HuH-7.5 (cell line): ENCODE measurements around the gene TMEM61.

Experiments
- DNase-seq: peaks from one replicate; pipeline ENCODE4 v3.0.0; 2011; ENCODE audit warnings: low spot score

Gene TMEM61

GRCh38 chr1:54986025-54986424 is 5.6 kb downstream of the TMEM61 start:
- DNase-seq: no peak

DNA sequence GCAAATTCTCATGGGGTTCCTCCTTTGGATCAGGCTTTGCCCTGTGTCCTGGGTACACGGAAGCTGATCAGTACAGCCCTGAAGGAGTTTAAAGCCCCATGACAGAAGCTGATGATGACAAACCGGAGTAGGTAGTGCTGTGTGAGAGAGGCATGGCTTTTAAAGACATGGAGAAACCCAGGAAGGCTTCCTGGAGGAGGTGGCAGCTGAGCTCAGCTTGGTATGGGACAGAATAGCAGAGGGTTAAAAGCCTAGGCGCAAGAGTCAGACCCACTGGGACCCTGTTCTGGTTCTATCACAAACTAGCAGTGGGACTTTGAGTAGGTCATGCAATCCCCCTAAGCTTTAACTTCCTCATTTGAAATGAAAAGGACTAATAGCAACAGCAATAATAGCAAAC is 6.1 kb downstream of the TMEM61 start:
- no peak for DNase-seq

GRCh38 chr1:54987427-54987826 is 7.0 kb downstream of the TMEM61 start:
- no peak for DNase-seq

DNA sequence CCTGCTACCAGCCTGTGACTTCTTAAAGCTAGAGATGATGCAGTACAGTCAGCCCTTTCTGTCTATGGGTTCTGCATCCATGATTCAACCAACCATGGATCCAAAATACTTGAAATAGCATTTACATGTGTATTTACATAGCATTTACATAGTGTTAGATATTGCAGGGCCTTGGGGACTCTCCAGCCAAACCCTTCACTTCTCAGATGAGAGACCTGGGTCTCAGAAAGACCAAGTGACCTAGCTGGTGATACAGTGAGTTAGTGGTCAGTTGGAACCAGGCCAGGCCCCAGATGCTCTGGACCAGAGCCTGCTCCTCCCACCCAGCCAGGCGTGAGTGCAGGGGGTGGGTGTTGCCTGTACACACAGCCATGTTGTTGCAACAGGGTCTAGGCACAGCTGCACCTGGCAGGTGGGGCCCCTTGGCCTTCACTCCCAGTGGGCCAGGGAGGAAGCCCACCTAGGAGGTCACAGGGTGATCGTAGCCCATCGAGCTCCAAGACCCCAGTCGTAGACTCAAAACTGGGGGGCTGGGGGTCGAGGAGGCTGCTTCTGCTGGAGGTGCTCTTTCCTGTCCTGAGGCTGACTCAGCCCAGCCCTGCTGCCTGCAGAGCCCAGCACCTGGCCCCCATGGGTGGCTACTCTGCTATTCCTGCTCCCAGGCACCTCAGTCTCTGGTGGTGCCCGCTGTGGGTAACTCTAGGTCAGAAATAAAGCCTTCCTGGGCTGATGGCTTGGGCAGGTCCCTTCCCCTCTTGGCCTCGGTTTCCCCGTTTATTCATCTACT is 7.7 kb downstream of the TMEM61 start:
- no peak for DNase-seq

- no peak for DNase-seq
Measured at GRCh38 chr1:54988975-54989374, 8.5 kb downstream of the TMEM61 start.

DNA sequence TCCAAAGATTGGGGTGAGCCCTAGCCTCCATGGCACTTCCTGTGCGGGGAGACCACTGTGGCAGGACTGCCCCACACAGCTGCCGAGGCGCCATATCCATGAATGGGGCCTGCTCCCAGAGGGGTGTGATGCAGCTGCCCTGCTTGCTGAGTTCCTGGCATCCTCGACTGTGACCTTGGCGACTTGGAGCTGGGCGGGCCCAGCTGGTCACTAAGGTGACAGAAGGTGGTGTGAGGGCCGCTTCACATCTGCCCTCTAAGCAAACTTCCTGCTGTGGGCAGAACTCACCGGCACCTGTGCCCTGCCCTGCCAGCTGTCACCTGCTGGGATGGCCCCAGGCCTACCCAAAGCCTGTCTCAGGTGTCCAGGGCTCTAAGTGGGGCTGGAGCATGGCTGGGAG is 9.0 kb downstream of the TMEM61 start:
- DNase-seq: no peak

DNA sequence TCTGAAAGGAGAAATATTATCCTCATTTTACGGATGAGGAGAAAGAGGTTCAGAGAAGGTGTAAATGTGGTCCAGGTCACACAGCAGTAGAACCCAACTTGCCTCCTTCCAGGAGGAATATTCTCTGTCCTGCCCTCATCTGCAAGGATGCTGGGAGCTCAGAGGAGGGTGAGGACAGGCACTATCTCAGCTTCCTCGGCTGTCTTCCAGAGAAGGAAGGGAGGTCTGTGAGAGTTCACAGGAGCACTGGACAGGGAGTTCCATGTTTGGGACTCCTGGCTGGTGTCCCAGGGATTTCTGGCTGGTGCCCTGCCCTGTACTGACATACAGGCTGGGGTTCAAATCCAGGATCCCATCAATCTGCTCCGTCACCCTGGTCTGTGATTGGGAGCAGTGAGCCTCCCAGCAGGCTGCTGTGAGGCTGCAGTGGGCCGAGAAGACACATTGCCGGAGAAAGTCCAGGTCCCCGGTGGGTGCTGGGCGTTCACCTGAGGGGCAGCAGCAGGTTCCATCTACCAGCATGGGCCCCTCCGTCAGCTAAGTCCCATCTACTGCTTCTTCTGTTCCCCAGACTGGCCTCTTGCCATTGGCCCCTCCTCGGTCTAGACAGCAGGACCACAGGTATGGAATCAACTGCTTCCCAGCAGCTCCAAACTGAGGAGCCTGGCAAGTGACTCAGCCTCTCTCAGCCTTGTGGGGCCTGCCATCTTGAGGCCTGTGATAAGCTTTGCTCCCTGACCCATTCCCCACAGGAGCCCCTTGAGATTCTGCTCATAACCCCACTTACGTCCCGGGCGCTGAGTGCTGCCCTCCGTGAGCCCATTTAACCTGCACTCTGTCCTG is 9.8 kb downstream of the TMEM61 start:
- DNase-seq: no peak

- no peak for DNase-seq
Measured at GRCh38 chr1:54990916-54991315, 10.5 kb downstream of the TMEM61 start.

- DNase-seq: no peak
Measured at GRCh38 chr1:54991939-54992338, 11.5 kb downstream of the TMEM61 start.

GRCh38 chr1:54993140-54993539 is 12.7 kb downstream of the TMEM61 start:
- DNase-seq: no peak

DNA sequence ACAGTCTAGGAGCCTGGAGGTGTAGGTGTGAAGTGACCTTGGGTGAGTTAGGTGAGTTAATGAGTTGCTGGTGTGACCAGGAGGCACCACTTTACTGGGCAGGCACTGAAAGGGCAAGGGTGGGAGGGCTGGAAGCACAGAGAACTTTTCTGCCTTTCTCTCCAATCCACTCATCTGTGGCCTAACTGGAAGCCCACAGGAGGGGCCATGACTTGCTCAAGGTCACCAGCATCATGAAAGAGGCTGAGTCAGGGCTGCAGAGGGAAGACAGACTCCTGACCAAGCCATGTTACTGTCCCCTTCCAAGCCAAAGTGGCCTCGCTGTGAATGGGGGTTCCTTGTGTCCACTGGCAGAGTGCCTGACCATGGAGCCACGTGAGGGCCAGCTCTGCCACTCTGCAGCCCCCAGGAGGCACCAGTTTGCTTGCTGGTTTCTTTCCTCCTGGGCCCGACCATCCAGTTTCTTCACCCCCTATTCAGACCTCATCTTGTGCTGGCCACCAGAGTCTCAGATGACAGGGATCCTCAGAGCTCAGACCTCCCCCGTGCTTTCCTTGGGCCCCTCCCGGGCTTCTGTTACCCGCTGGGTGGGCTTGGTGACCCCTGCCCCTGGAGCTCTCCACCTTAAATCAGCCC is 14.0 kb downstream of the TMEM61 start:
- no peak for DNase-seq

DNA sequence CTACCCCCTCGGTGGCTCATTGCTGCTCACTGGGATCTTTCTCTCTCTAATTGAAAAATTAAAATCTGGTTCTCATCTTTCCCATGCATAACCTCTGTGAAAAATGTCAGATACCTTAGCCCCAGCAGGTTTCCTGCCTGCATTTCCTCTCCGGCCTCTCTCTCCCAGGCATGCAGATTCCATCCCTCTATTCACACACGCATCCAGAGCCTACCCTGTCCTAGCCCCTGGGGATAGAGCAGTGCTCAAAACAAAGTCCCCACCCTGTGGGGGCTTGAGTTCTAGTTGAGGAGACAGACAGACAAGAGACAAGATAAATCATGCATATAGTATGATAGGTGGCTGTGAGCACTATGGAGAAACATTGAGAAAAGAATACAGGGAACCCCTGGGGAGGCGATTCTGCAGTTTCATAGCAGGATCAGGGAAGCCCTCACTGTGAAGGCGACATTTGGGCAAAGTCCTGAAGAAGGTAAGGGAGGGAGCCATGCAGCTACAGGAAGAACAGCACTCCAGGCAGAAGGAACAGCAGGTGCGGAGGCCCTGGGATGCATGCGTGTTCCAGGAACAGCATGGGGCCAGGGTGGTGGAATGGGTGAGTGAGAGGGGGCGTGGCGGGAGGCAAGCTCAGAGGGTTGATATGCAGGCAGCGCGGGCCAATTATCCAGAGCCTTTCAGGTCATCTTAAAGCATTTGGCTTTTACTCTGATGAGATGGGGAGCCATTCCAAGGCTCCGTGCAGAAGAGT is 14.8 kb downstream of the TMEM61 start:
- no peak for DNase-seq

- DNase-seq: no peak
Measured at GRCh38 chr1:54995835-54996234, 15.4 kb downstream of the TMEM61 start.

- peak; percentile 96 for DNase-seq
Measured at GRCh38 chr1:54996359-54996868, 16.0 kb downstream of the TMEM61 start.

GRCh38 chr1:54996869-54997710 is 16.7 kb downstream of the TMEM61 start:
- DNase-seq: no peak

DNA sequence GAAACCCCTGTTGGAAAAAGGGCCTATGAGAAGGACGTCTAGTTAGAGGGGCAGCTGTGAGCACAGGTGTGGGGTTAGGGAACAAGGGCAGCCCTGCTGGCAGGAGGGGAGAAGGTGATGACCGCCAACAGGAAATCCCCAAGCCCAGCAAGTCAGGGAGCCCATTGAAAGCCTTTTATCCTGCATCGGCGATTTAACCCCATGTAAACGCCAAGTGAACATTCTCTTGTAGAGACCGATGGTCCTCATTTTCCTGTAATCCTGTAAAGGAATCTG is 17.2 kb downstream of the TMEM61 start:
- DNase-seq: no peak

- no peak for DNase-seq
Measured at GRCh38 chr1:54998100-54998499, 17.7 kb downstream of the TMEM61 start.

GRCh38 chr1:54998677-54999076 is 18.2 kb downstream of the TMEM61 start, which contains the start of gene BSND:
TSS of gene BSND (plus strand) at chr1:54998933. CDS start at chr1:54999187, 254 bp downstream.
- DNase-seq: no peak

GRCh38 chr1:55000110-55001085 is 20.0 kb downstream of the TMEM61 start:
- no peak for DNase-seq

DNA sequence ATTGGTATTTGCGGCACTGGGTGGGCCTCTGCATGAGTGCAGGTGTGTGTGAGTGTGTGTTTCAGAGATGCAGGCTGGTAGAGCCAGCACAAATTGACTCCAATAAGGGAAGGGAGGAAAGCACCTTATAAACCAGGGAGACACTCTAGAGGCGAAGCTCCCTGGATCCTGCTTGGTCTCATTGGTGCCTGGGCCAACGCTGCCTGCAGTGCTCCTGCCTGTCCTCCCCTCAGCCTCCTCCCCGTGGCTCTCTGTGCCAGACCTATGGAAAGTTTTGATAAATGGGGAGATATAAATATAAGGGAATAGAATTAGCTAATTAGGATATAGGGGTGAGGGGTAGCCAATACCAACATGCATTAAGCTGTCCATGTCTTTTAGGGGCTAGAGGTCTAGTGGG is 20.9 kb downstream of the TMEM61 start:
- DNase-seq: no peak
